ENCODE measurements around the gene DLX3. TPM values are rescaled to one million over a fixed set of nuclear protein-coding genes. Genes with fewer than 3 reads are reported as not detected.

The DLX3 gene
- total and polyA plus RNA-seq, 4 donors, result 0.17 to 1.3 (median 0.64) TPM

- 22 to 23% methylated on average over 10 of the region's 10 CpGs for WGBS, 2 donors
- DNase-seq (no peak), ATAC-seq (ENCODE audit: insufficient read depth, low FRiP score) (no peak)
- TF ChIP-seq CTCF (IDR thresholded peaks at IDR 0.05; ENCODE audit: control extremely low read depth, extremely low read depth), result no peak
- Histone ChIP-seq H3K36me3 (ENCODE audit: control insufficient read depth in 4 of 4, insufficient read depth in 4 of 4, low read length in 4 of 4) (no peaks in the 10 kb centered on the region), H3K9ac (ENCODE audit: insufficient read depth in 1 of 2, low read length in 2 of 2) (no peak overlapping the region), H3K27me3 (ENCODE audit: control insufficient read depth in 3 of 3, insufficient read depth in 3 of 3, low read length in 2 of 3) (peaks cover 4 to 95% (median 91%) of the 10 kb centered on the region in 3 donors), H3K27ac (ENCODE audit: low read depth in 1 of 2, low read length in 1 of 2) (no peak overlapping the region), H3K4me3 (no peak overlapping the region), H3K4me1 (ENCODE audit: control insufficient read depth in 5 of 5, insufficient read depth in 5 of 5, low read length in 5 of 5) (peaks cover 0 to 35% (median 14%) of the 10 kb centered on the region in 5 donors), H3K9me3 (ENCODE audit: control insufficient read depth in 4 of 4, insufficient read depth in 3 of 4, low read length in 3 of 4) (peaks cover 0 to 6% (median 0%) of the 10 kb centered on the region in 4 donors)
Observed at GRCh38 chr17:49967621-49968404, 27.2 kb downstream of the DLX3 start.

GRCh38 chr17:49967205-49967604, 27.8 kb downstream of the DLX3 start:
- Histone ChIP-seq H3K9ac (ENCODE audit: insufficient read depth in 1 of 2, low read length in 2 of 2) (no peak overlapping the region), H3K9me3 (ENCODE audit: control insufficient read depth in 4 of 4, insufficient read depth in 3 of 4, low read length in 3 of 4) (peaks cover 0 to 6% (median 0%) of the 10 kb centered on the region in 4 donors), H3K36me3 (ENCODE audit: control insufficient read depth in 4 of 4, insufficient read depth in 4 of 4, low read length in 4 of 4) (no peaks in the 10 kb centered on the region), H3K27me3 (ENCODE audit: control insufficient read depth in 3 of 3, insufficient read depth in 3 of 3, low read length in 2 of 3) (peaks cover 3 to 95% (median 91%) of the 10 kb centered on the region in 3 donors), H3K4me3 (no peak overlapping the region), H3K27ac (ENCODE audit: low read depth in 1 of 2, low read length in 1 of 2) (no peak overlapping the region), H3K4me1 (ENCODE audit: control insufficient read depth in 5 of 5, insufficient read depth in 5 of 5, low read length in 5 of 5) (peaks cover 0 to 29% (median 14%) of the 10 kb centered on the region in 5 donors)
- DNase-seq (no peak), ATAC-seq (ENCODE audit: insufficient read depth, low FRiP score) (no peak)
- WGBS, 2 donors, result 26 to 35% methylated on average over 3 of the region's 3 CpGs
- no peak for TF ChIP-seq CTCF (IDR thresholded peaks at IDR 0.05; ENCODE audit: control extremely low read depth, extremely low read depth)

GRCh38 chr17:49966767-49967166, 28.3 kb downstream of the DLX3 start:
- no peak overlapping the region for H3K27ac ChIP-seq (ENCODE audit: low read depth in 1 of 2, low read length in 1 of 2)
- TF ChIP-seq CTCF (IDR thresholded peaks at IDR 0.05; ENCODE audit: control extremely low read depth, extremely low read depth), result no peak

More at GRCh38 chr17:49966767-49967166, 28.3 kb downstream of the DLX3 start:
- H3K9me3 ChIP-seq (ENCODE audit: control insufficient read depth in 4 of 4, insufficient read depth in 3 of 4, low read length in 3 of 4), result peaks cover 0 to 6% (median 0%) of the 10 kb centered on the region in 4 donors
- no peaks in the 10 kb centered on the region for H3K36me3 ChIP-seq (ENCODE audit: control insufficient read depth in 4 of 4, insufficient read depth in 4 of 4, low read length in 4 of 4)
- H3K27me3 ChIP-seq (ENCODE audit: control insufficient read depth in 3 of 3, insufficient read depth in 3 of 3, low read length in 2 of 3), result peaks cover 0 to 94% (median 89%) of the 10 kb centered on the region in 3 donors
- WGBS, 2 donors, result 38 to 39% methylated on average over 3 of the region's 3 CpGs
- H3K4me1 ChIP-seq (ENCODE audit: control insufficient read depth in 5 of 5, insufficient read depth in 5 of 5, low read length in 5 of 5), result peaks cover 0 to 24% (median 14%) of the 10 kb centered on the region in 5 donors
- H3K4me3 ChIP-seq, result no peak overlapping the region
- ATAC-seq (ENCODE audit: insufficient read depth, low FRiP score), result no peak
- DNase-seq, result no peak
- H3K9ac ChIP-seq (ENCODE audit: insufficient read depth in 1 of 2, low read length in 2 of 2), result no peak overlapping the region
